Muscle layer of colon (tissue), 2 donors: ENCODE measurements around the gene GPR183.

Experiments used
- H3K27ac ChIP-seq: one replicate; pipeline ENCODE4 v1.7.0; 2013; ENCODE audit warnings: low read depth, mild to moderate bottlenecking, low read length, moderate library complexity
- H3K27me3 ChIP-seq, 2 donors: one replicate each; pipeline ENCODE4 v1.7.0; 2013; ENCODE audit warnings: low read length in 2 of 2, mild to moderate bottlenecking in 2 of 2; ENCODE audit not compliant: insufficient read depth in 2 of 2, control insufficient read depth in 1 of 2
- H3K36me3 ChIP-seq: one replicate; pipeline ENCODE4 v1.7.0; 2013; ENCODE audit warnings: mild to moderate bottlenecking, low read length; ENCODE audit not compliant: insufficient read depth
- H3K4me1 ChIP-seq: one replicate; pipeline ENCODE4 v1.7.0; 2013; ENCODE audit warnings: mild to moderate bottlenecking, low read length; ENCODE audit not compliant: insufficient read depth
- H3K4me3 ChIP-seq, 2 donors: one replicate each; pipeline ENCODE4 v1.7.0; 2013; ENCODE audit warnings: low read length in 2 of 2, low read depth in 1 of 2, mild to moderate bottlenecking in 1 of 2, moderate library complexity in 1 of 2
- H3K9ac ChIP-seq: one replicate; pipeline ENCODE4 v1.7.0; 2013; ENCODE audit warnings: low read length
- H3K9me3 ChIP-seq: one replicate; pipeline ENCODE4 v1.7.0; 2013; ENCODE audit warnings: mild to moderate bottlenecking, low read length
- donor health status: abdominal sarcoma.
- donor health status: Adenocarcinoma of cecum.

The GPR183 gene

GRCh38 chr13:99335603-99336002, 28.4 kb upstream of the GPR183 start:
- H3K27ac ChIP-seq: no peak overlapping the region
- H3K27me3 ChIP-seq: no peaks in the 10 kb centered on the region
- H3K4me3 ChIP-seq: no peak overlapping the region
- peaks cover 10% of the 10 kb centered on the region for H3K36me3 ChIP-seq
- no peaks in the 10 kb centered on the region for H3K4me1 ChIP-seq
- H3K9ac ChIP-seq: no peak overlapping the region
- H3K9me3 ChIP-seq: no peaks in the 10 kb centered on the region

- H3K4me3 ChIP-seq: no peak overlapping the region
- H3K27ac ChIP-seq: no peak overlapping the region
- H3K9me3 ChIP-seq: no peaks in the 10 kb centered on the region
- peaks cover 4% of the 10 kb centered on the region for H3K36me3 ChIP-seq
- no peak overlapping the region for H3K9ac ChIP-seq
- H3K27me3 ChIP-seq: no peaks in the 10 kb centered on the region
- no peaks in the 10 kb centered on the region for H3K4me1 ChIP-seq
Measured at GRCh38 chr13:99335087-99335486, 27.9 kb upstream of the GPR183 start.

- no peaks in the 10 kb centered on the region for H3K9me3 ChIP-seq
- no peaks in the 10 kb centered on the region for H3K4me1 ChIP-seq
- no peak overlapping the region for H3K27ac ChIP-seq
- H3K36me3 ChIP-seq: peaks cover 3% of the 10 kb centered on the region
- H3K27me3 ChIP-seq: no peaks in the 10 kb centered on the region
- H3K4me3 ChIP-seq: no peak overlapping the region
- no peak overlapping the region for H3K9ac ChIP-seq
Measured at GRCh38 chr13:99334221-99334620, 27.0 kb upstream of the GPR183 start.

- Histone ChIP-seq H3K4me1 (no peaks in the 10 kb centered on the region), H3K4me3 (no peak overlapping the region), H3K27me3 (no peaks in the 10 kb centered on the region), H3K27ac (no peak overlapping the region), H3K9me3 (no peaks in the 10 kb centered on the region), H3K9ac (no peak overlapping the region), H3K36me3 (peaks cover 3% of the 10 kb centered on the region)
Measured at GRCh38 chr13:99332456-99332855, 25.3 kb upstream of the GPR183 start.

GRCh38 chr13:99331881-99332293, 24.7 kb upstream of the GPR183 start:
- Histone ChIP-seq H3K27me3 (no peaks in the 10 kb centered on the region), H3K27ac (no peak overlapping the region), H3K36me3 (peaks cover 3% of the 10 kb centered on the region), H3K9ac (no peak overlapping the region), H3K4me3 (no peak overlapping the region), H3K4me1 (no peaks in the 10 kb centered on the region), H3K9me3 (no peaks in the 10 kb centered on the region)

GRCh38 chr13:99330942-99331341, 23.7 kb upstream of the GPR183 start:
- Histone ChIP-seq H3K4me1 (no peaks in the 10 kb centered on the region), H3K36me3 (peaks cover 3% of the 10 kb centered on the region), H3K9me3 (no peaks in the 10 kb centered on the region), H3K4me3 (no peak overlapping the region), H3K9ac (no peak overlapping the region), H3K27ac (no peak overlapping the region), H3K27me3 (no peaks in the 10 kb centered on the region)

GRCh38 chr13:99329477-99329876, 22.3 kb upstream of the GPR183 start:
- no peaks in the 10 kb centered on the region for H3K9me3 ChIP-seq

GRCh38 chr13:99327761-99328160, 20.6 kb upstream of the GPR183 start:
- no peak overlapping the region for H3K27ac ChIP-seq
- no peaks in the 10 kb centered on the region for H3K27me3 ChIP-seq
- peaks cover 2% of the 10 kb centered on the region for H3K4me1 ChIP-seq
- H3K4me3 ChIP-seq: no peak overlapping the region
- H3K36me3 ChIP-seq: peaks cover 7% of the 10 kb centered on the region
- H3K9me3 ChIP-seq: no peaks in the 10 kb centered on the region
- no peak overlapping the region for H3K9ac ChIP-seq

More at GRCh38 chr13:99329477-99329876, 22.3 kb upstream of the GPR183 start:
- Histone ChIP-seq H3K4me1 (no peaks in the 10 kb centered on the region), H3K36me3 (peaks cover 4% of the 10 kb centered on the region), H3K27ac (no peak overlapping the region), H3K9ac (no peak overlapping the region), H3K27me3 (no peaks in the 10 kb centered on the region), H3K4me3 (no peak overlapping the region)

GRCh38 chr13:99327126-99327525, 19.9 kb upstream of the GPR183 start:
- Histone ChIP-seq H3K9ac (no peak overlapping the region), H3K4me1 (peaks cover 7% of the 10 kb centered on the region), H3K36me3 (peaks cover 7% of the 10 kb centered on the region), H3K27ac (no peak overlapping the region), H3K4me3 (no peak overlapping the region), H3K27me3 (no peaks in the 10 kb centered on the region), H3K9me3 (no peaks in the 10 kb centered on the region)

- Histone ChIP-seq H3K4me1 (peaks cover 11% of the 10 kb centered on the region), H3K4me3 (no peak overlapping the region), H3K9ac (no peak overlapping the region), H3K27me3 (no peaks in the 10 kb centered on the region), H3K9me3 (no peaks in the 10 kb centered on the region), H3K27ac (no peak overlapping the region), H3K36me3 (peaks cover 3% of the 10 kb centered on the region)
Measured at GRCh38 chr13:99326012-99326411, 18.8 kb upstream of the GPR183 start.

GRCh38 chr13:99323488-99323887, 16.3 kb upstream of the GPR183 start:
- peaks cover 16% of the 10 kb centered on the region for H3K4me1 ChIP-seq
- H3K9ac ChIP-seq: no peak overlapping the region
- H3K27ac ChIP-seq: no peak overlapping the region
- H3K27me3 ChIP-seq: no peaks in the 10 kb centered on the region
- H3K36me3 ChIP-seq: peaks cover 3% of the 10 kb centered on the region
- H3K9me3 ChIP-seq: no peaks in the 10 kb centered on the region
- no peak overlapping the region for H3K4me3 ChIP-seq

- H3K9ac ChIP-seq: no peak overlapping the region
- H3K27me3 ChIP-seq: no peaks in the 10 kb centered on the region
- peaks cover 16% of the 10 kb centered on the region for H3K4me1 ChIP-seq
- peaks cover 3% of the 10 kb centered on the region for H3K36me3 ChIP-seq
- H3K9me3 ChIP-seq: no peaks in the 10 kb centered on the region
- H3K27ac ChIP-seq: no peak overlapping the region
- H3K4me3 ChIP-seq: no peak overlapping the region
Measured at GRCh38 chr13:99322297-99323103, 15.3 kb upstream of the GPR183 start.
